Measurements from ENCODE around the gene ARRDC2.
A peak's percentile ranks its signal among the peaks of the same experiment; 100 is the strongest.
"Not testable (repeated sequence)": the region's sequence is repeated elsewhere in the genome, so short reads cannot be mapped to it uniquely, and the experiment has no call there.

Gene ARRDC2

GRCh38 chr19:18016209-18016910 is 8.4 kb downstream of the ARRDC2 start:
- no peak for DNase-seq (ENCODE audit: low spot score)

GRCh38 chr19:18017275-18018083 is 9.5 kb downstream of the ARRDC2 start:
- DNase-seq (ENCODE audit: low spot score) = no peak

DNA sequence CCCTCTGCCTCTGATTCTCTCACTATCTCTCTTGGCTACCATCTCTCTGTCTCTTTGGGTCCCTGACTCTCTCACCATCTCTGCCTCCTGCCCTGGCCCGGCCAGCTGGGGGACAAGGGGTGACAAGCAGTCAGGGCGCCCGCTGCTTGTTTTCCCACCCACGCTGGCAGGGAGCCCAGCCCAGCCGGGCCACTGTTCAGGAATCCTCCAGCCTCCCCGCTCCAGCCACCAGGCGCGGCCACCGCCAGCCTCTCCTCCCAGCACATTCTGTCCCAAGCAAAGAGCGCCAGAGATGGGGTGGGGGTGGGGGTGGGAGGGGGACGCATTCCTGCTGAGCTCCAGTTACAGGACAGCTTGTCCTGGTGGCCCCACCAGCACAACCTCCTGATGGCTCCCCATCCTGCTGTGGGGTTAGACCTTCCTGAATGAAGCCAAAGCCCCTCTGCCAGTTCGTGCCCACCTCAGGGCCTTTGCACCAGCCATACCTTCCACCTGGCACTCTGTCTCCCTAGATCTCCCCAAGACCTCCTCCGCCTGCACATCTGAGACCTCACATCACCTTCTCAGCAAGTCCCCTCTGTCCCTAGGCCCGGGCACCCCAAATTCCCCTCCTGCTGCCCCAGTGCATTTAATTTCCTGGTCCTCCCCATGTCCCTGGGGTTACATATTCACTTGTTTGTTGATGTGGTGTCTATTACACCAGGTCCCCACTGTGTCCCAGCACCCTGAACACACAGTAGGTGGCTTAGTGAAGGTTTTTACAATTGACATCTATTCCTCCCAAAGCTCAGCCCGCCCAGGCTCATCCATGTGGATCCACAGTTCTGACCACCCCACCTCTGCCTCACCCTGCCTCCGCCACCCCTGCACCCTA is 12.5 kb downstream of the ARRDC2 start:
- DNase-seq (ENCODE audit: low spot score) = no peak

GRCh38 chr19:18021121-18021755 is 13.3 kb downstream of the ARRDC2 start:
- DNase-seq (ENCODE audit: low spot score) = no peak

- peak; percentile 95 for DNase-seq (ENCODE audit: low spot score)
Measured at GRCh38 chr19:18023622-18024251, 15.8 kb downstream of the ARRDC2 start.

DNA sequence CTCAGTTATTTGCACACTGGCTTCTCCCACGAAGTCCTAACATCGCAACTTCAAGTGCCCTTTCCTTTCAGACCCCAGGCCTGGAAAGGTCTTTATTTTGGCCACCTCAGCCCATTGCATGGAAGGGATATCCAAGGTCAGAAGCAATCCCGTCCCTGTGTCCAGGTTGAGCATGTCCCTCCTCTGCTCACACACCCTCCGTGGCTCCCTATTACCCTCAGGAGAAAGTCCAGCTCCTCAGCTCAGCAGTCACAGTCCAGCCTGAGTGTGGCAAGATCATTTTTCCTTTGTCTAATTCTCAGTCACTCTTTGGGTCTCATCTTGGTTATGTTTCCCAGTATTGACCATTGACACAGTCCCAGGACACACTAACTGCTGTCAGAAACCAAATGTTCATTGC is 19.2 kb downstream of the ARRDC2 start:
- DNase-seq (ENCODE audit: low spot score) = no peak

DNA sequence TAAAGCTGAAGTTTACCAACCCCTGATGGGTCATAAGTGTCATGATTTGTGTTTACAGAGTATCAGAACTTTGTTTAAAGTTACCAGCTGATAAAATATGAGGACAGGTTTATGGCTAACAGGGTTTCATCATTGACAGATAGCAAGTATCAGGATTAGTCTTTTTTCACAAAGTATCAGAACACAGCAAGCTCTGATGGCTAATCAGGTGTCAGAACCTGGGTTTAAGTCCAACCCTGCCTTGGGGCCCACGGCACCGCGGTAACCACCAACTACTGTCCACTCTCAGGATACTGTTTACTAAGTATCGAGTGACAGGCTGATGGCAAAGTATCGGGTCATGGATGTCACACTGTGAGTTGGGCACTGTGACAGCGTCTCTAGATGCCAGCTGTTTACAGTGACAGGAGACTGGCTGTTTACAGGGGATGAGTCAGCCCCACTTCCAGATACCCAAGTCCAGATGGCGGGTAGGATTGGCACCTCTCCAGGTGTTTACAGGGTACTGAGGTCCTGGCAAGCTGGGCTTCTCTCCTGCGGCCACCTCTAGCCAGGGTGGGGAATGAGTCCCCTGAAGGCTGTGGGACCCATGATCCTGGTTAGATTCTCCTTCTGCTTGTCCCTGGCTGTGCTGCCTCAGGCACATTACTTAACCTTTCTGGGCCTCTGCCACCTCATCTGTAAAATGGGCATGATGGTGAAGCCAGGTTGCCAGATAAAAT is 21.8 kb downstream of the ARRDC2 start:
- peak; percentile 32 for DNase-seq (ENCODE audit: low spot score)

DNA sequence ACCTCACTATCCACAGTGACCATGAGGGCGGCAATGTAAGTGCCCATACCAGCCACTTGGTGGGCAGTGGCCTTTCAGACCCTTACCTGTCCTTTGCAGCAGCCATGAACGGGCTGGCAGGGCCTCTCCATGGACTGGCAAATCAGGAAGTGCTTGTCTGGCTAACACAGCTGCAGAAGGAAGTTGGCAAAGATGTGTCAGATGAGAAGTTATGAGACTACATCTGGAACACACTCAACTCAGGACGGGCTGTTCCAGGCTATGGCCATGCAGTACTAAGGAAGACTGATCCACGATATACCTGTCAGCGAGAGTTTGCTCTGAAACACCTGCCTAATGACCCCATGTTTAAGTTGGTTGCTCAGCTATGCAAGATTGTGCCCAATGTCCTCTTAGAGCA is 23.4 kb downstream of the ARRDC2 start:
- not testable (repeated sequence) for DNase-seq (ENCODE audit: low spot score)

DNA sequence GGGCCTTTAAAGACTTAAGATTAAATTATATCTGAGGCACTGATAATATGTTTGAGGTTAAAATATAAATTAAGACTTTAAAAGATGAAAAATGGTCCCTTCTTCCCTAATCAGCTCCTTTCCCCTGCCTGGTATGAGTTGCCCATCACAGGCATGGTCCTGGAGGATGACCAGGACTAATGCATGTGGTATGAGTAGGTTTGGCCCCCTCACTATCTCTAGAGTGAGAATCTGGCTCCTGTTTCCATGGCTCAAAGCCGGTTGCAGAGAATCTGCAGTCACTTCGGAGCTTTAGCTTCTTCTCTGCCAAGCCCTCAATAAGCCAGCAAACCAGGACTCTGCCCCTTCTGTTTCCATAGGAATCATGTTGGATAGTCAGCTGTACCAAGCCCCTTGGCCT is 24.1 kb downstream of the ARRDC2 start:
- DNase-seq (ENCODE audit: low spot score) = not testable (repeated sequence)

DNA sequence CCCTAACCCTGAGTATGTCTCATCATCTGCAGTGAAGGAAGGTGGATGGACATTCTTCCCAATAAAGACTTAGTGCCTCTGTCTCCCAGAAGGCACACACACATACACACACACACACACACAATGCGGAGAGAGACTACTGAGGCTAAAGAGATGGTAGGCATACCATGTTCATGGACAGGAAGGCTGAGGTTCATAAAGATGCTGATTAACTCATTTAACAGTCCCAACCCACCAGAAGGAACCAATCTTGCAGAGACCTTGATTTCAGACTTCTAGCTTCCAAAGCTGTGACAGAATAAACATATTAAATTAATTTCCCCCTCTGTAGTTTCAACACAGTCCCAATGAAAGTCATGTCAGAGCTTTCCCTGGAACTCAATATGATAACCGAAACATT is 33.1 kb downstream of the ARRDC2 start:
- DNase-seq (ENCODE audit: low spot score) = no peak

DNA sequence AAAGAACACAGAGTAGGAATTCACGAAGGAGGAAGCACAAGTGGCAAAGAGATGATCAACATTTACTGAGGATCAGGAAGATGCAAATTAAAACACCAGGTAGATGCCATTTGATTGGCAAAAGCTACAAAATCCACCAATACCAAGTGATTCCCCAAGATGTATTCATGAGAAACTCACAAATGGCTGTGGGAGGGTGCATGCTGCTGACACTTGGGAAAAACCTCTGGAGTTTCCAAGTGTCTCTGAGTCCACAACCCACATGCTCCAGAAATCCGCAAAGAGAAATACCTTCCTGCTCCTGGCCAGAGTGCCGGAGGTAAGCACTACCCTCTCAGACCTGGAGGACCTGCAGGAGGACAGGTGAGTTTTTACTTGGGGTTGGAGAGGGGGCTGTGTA is 35.7 kb downstream of the ARRDC2 start:
- DNase-seq (ENCODE audit: low spot score) = no peak

DNA sequence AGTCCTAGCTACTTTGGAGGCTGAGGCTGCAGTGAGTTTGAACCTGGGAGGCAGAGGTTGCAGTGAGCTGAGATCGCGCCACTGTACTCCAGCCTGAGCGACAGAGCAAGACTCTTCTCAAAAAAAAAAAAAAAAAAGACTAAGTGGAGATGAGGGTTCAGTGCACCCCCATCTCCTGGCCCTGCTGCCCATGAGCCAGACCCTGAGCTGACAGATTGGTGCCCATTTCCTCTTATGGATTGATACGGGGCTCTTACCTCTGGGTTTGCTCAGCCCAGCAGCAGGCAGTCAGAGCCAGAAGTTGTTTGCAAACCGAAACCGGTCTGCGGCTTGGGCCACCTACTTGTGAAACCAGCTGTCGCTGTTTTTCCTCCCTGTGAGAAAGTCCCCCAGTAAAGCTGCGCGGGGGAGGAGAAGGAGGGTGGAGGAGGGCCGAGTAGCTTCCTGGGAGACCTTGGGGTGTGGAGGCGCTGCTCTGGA is 36.9 kb downstream of the ARRDC2 start:
- peak; percentile 93 for DNase-seq (ENCODE audit: low spot score)

DNA sequence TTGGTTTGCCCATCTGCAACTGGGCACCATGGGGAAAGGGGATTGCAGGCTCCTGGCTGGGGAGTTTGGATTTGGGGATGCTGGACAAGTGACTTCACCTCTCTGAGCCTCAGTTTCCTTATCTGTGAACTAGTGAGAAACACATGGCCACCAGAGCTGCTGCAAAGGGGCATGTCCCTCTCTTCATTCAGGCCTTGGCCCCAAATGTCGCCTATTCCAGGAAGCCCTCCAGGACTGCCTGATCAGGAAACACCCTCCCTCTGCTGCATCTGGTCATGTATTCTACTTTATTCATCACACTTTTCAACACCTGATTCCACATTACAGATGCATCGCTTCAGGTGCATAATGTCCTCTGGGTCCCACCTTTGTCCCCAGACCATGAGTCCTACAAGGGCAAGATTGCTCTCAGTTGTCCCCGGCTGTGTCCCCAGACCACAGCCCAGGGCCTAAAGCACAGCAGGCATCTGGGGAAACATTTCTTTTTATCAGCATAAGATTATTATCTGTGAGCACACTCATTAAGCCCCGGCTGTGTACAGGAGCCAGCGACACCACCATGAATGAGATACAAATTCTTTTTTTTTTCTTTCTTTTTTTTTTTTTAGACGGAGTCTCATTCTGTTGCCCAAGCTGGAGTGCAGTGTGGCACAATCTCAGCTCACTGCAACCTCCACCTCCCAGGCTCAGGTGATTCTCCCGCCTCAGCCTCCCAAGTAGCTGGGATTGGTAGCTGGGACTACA is 37.5 kb downstream of the ARRDC2 start:
- peak; percentile 26 for DNase-seq (ENCODE audit: low spot score)

DNA sequence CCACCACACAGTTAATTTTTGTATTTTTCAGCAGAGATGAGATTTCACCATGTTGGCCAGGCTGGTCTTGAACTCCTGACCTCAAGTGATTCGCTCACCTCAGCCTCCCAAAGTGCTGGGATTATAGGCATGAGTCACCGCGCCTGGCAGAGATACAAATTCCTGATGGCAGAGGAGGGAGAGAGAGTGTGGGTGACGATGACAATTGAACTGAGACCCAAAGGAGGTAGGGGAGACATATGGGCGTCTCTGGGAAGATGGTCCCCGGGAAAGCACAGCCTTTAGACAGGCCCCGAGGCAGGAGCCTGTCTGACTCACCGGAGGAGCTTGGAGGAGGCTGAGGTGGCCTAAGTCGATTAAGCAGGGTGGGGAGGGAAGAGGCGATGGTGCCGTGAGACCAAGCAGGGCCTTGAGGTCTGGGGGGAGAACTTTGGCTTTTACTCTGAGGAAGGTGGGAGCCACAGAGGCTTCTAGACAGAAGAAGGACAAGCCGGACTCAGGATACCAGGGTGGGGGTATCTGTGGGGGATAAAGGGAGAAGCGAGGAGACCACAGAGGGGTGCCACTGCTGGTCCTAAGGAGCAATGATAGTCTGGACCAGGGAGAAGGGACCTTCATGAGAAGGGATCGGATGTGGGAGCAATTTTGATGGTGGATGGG is 38.2 kb downstream of the ARRDC2 start:
- DNase-seq (ENCODE audit: low spot score) = no peak

DNA sequence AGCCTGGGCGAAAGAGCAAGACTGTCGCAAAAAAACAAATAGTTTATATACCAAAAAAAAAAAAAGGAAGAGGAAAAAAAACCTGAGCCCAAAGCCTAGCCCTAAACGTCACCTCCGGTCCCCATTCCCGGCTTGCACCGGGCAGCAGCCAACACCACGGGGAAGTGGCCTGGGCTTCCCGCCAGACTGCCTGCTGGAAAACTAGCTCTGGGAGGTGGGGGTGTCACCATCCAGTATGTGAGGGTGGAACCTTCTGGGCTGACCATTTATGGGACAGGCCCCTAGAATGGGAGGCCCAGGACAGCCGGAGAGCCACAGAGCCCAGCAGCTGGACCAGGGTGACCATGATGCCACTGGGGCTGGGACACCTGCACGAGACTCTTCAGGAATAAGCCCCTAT is 41.4 kb downstream of the ARRDC2 start:
- no peak for DNase-seq (ENCODE audit: low spot score)

DNA sequence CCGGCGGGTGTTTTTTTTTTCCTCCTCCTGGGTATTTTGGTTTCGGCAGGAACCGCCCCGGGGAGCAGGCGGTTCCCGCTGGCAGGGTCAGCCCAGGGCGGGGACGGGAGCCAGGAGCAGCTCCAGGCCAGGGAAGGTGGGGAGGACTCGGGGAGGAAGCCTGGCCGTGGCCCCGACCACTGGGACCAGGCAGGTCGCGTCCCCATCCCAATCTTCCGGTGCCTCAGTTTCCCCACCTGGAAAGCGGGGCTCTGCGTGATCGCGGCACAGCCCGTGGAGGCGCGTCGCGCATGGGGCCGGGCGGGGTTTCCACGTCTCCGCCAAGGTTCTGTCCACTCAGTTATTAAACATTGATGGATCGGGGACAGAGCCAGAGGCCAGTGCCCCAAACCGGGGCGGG is 43.9 kb downstream of the ARRDC2 start:
- DNase-seq (ENCODE audit: low spot score) = no peak

- DNase-seq (ENCODE audit: low spot score) = no peak
Measured at GRCh38 chr19:18053576-18054219, 45.7 kb downstream of the ARRDC2 start.

GRCh38 chr19:18055967-18056366 is 48.0 kb downstream of the ARRDC2 start:
- no peak for DNase-seq (ENCODE audit: low spot score)

DNA sequence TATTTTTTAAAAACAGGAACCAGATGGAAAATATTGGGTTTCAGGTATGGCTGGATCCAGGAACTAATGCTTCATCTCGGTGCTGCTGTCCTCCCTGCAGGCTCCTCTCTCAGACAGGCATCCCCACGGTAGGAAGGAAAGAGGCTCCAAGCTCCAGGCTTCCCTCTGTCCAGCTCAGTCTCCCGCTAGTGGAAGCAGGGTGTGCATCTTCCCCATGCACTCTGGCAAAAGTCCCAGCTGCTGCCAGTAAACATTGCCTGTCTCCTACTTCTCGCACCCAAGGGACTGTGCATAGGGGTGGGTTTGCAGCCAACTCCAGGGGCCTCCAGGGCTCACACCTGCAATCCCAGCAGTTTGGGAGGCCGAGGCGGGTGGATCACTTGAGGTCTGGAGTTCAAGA is 49.6 kb downstream of the ARRDC2 start:
- no peak for DNase-seq (ENCODE audit: low spot score)
